Liver (tissue), 9 donors: ENCODE data around the gene EEF1G. TPM values are rescaled to one million over a fixed set of nuclear protein-coding genes. Genes with fewer than 3 reads are reported as not detected.

ENCODE experiments used
- DNase-seq: peaks from one replicate; pipeline ENCODE4 v3.0.0-alpha.2; 2017; ENCODE audit warnings: low spot score
- H3K27ac ChIP-seq, 2 donors: one replicate each; pipeline ENCODE4 v1.7.0; 2013; ENCODE audit warnings: inconsistent platforms in 2 of 2, low read length in 2 of 2, control low read depth in 1 of 2, low read depth in 1 of 2, mild to moderate bottlenecking in 1 of 2
- H3K27me3 ChIP-seq, 4 donors: one replicate each; pipeline versions ENCODE4 v1.6.1 to v1.7.0; 2013; ENCODE audit warnings: low read length in 3 of 4, inconsistent platforms in 1 of 4, mild to moderate bottlenecking in 1 of 4, moderate library complexity in 1 of 4; ENCODE audit not compliant: control insufficient read depth in 4 of 4, insufficient read depth in 4 of 4
- H3K36me3 ChIP-seq, 4 donors: one replicate each; pipeline versions ENCODE4 v1.6.1 to v1.7.0; 2013; ENCODE audit warnings: low read length in 3 of 4, mild to moderate bottlenecking in 3 of 4, low read depth in 1 of 4, moderate library complexity in 1 of 4; ENCODE audit not compliant: control insufficient read depth in 4 of 4, insufficient read depth in 3 of 4
- H3K4me1 ChIP-seq, 4 donors: one replicate each; pipeline versions ENCODE4 v1.6.1 to v1.7.0; 2013; ENCODE audit warnings: low read length in 3 of 4, mild to moderate bottlenecking in 3 of 4, moderate library complexity in 1 of 4; ENCODE audit not compliant: control insufficient read depth in 4 of 4, insufficient read depth in 4 of 4
- H3K4me3 ChIP-seq, 3 donors: one replicate each; pipeline versions ENCODE4 v1.6.1 to v1.7.0; 2013; ENCODE audit warnings: low read length in 3 of 3, control low read depth in 1 of 3, low read depth in 1 of 3, mild to moderate bottlenecking in 1 of 3
- H3K9ac ChIP-seq, 2 donors: one replicate each; pipeline ENCODE4 v1.7.0; 2013; ENCODE audit warnings: low read length in 2 of 2, mild to moderate bottlenecking in 2 of 2, moderate library complexity in 2 of 2, control low read depth in 1 of 2, low read depth in 1 of 2
- H3K9me3 ChIP-seq, 4 donors: one replicate each; pipeline versions ENCODE4 v1.6.1 to v1.7.0; 2013; ENCODE audit warnings: low read length in 3 of 4; ENCODE audit not compliant: control insufficient read depth in 4 of 4
- ATF3 ChIP-seq: IDR thresholded peaks from 2 replicates; pipeline ENCODE4 v1.6.1; 2016; ENCODE audit warnings: antibody characterized with exemption
- CTCF ChIP-seq: fragments of 150-350 bp; IDR thresholded peaks from 2 replicates; pipeline ENCODE4 v1.5.1; 2017; ENCODE audit warnings: improper control_type of control experiment, low read depth, low read length; ENCODE audit not compliant: missing input control
- EGR1 ChIP-seq, 2 donors: IDR thresholded peaks; 2 replicates each; pipeline ENCODE4 v1.6.1; 2016 to 2018; ENCODE audit warnings: antibody characterized with exemption in 2 of 2, low read depth in 2 of 2
- FOXA1 ChIP-seq: IDR thresholded peaks from 2 replicates; pipeline ENCODE4 v1.6.1; 2016; ENCODE audit warnings: antibody characterized with exemption
- FOXA2 ChIP-seq: IDR thresholded peaks from 2 replicates; pipeline ENCODE4 v1.6.1; 2016; ENCODE audit warnings: antibody characterized with exemption
- GABPA ChIP-seq, 2 donors: IDR thresholded peaks in 1 of 2; conservative IDR thresholded peaks in 1 of 2; 2 replicates each; pipeline ENCODE4 v1.6.1; 2016; ENCODE audit warnings: antibody characterized with exemption in 2 of 2, mild to moderate bottlenecking in 1 of 2, moderate library complexity in 1 of 2
- HNF4A ChIP-seq, 2 donors: conservative IDR thresholded peaks; 2 replicates each; pipeline ENCODE4 v1.6.1; 2016; ENCODE audit warnings: antibody characterized with exemption in 2 of 2, mild to moderate bottlenecking in 2 of 2
- HNF4G ChIP-seq: IDR thresholded peaks from 2 replicates; pipeline ENCODE4 v1.6.1; 2016; ENCODE audit warnings: antibody characterized with exemption
- JUND ChIP-seq, 2 donors: IDR thresholded peaks; 2 replicates each; pipeline ENCODE4 v1.6.1; 2016; ENCODE audit warnings: antibody characterized with exemption in 2 of 2
- MAX ChIP-seq: IDR thresholded peaks from 2 replicates; pipeline ENCODE4 v1.6.1; 2016; ENCODE audit warnings: antibody characterized with exemption
- NR2F2 ChIP-seq: IDR thresholded peaks from 2 replicates; pipeline ENCODE4 v1.6.1; 2016; ENCODE audit warnings: antibody characterized with exemption
- RAD21 ChIP-seq, 2 donors: IDR thresholded peaks; 2 replicates each; pipeline ENCODE4 v1.6.1; 2016; ENCODE audit warnings: antibody characterized with exemption in 2 of 2, mild to moderate bottlenecking in 2 of 2
- REST ChIP-seq: IDR thresholded peaks from 2 replicates; pipeline ENCODE4 v1.6.1; 2016; ENCODE audit warnings: antibody characterized with exemption, mild to moderate bottlenecking
- RXRA ChIP-seq, 2 donors: IDR thresholded peaks; 2 replicates each; pipeline ENCODE4 v1.6.1; 2017 to 2018; ENCODE audit warnings: antibody characterized with exemption in 2 of 2, mild to moderate bottlenecking in 1 of 2
- SP1 ChIP-seq: IDR thresholded peaks from 2 replicates; pipeline ENCODE4 v1.6.1; 2018; ENCODE audit warnings: antibody characterized with exemption, mild to moderate bottlenecking
- TAF1 ChIP-seq: conservative IDR thresholded peaks from 2 replicates; pipeline ENCODE4 v1.6.1; 2016; ENCODE audit warnings: antibody characterized with exemption, mild to moderate bottlenecking
- YY1 ChIP-seq: IDR thresholded peaks from 2 replicates; pipeline ENCODE4 v1.6.1; 2016; ENCODE audit warnings: antibody characterized with exemption, mild to moderate bottlenecking
- ZBTB33 ChIP-seq: IDR thresholded peaks from 2 replicates; pipeline ENCODE4 v1.6.1; 2016; ENCODE audit warnings: antibody characterized with exemption
- WGBS: extraction: QIAGEN DNeasy Blood & Tissue Kit; methylation state at CpG from one replicate; pipeline ENCODE4 v1.1.7; 2013; 5-methylcytosine and 5-hydroxymethylcytosine counted together
- polyA plus RNA-seq, 2 donors: library from polyadenylated mRNA; stranded (reverse) in 1 of 2; unstranded in 1 of 2; fragments of 200-250 nt in 1 of 2; fragments of >200 nt in 1 of 2; fragmentation: Nextera tagmentation in 1 of 2; extraction: Ambion mirVana in 1 of 2; gene quantifications; one replicate each; pipeline versions ENCODE4 v1.2.1 to v1.2.3, GENCODE V29; 2013 to 2015
- total RNA-seq, 2 donors: library from RNA; depleted of rRNA; stranded (reverse); fragments of >200 nt; gene quantifications; one replicate each; pipeline ENCODE4 v1.2.3, GENCODE V29; 2014
- donor health status: healthy.
- donor health status: healthy.
- donor health status: healthy.
- donor health status: healthy.
- donor health status: healthy.

The EEF1G gene
- total and polyA plus RNA-seq, 4 donors: 251 to 640 (median 469) TPM

- H3K9me3 ChIP-seq: no peaks in the 10 kb centered on the region
- peaks cover 8 to 24% (median 17%) of the 10 kb centered on the region in 4 donors for H3K4me1 ChIP-seq
- H3K4me3 ChIP-seq: no peak overlapping the region
- WGBS: 59% methylated on average over 7 of the region's 7 CpGs
- H3K27me3 ChIP-seq: no peaks in the 10 kb centered on the region
- DNase-seq: peak; percentile 83
- H3K36me3 ChIP-seq: peaks cover 14 to 44% (median 36%) of the 10 kb centered on the region in 4 donors
- H3K9ac ChIP-seq: no peak overlapping the region
- TF ChIP-seq RAD21 (IDR thresholded peaks at IDR 0.05) (peak in 1 of 2 donors; percentile 17), TAF1 (no peak), REST (no peak), SP1 (peak; percentile 81), GABPA (IDR thresholded peaks at IDR 0.05 in 1 of 2, conservative IDR thresholded peaks at IDR 0.05 in 1 of 2) (peak; percentile 30 to 67), CTCF (no peak), FOXA2 (no peak), NR2F2 (peak; percentile 69), JUND (IDR thresholded peaks at IDR 0.05) (no peak), MAX (no peak), ATF3 (no peak), YY1 (no peak), ZBTB33 (no peak), EGR1 (IDR thresholded peaks at IDR 0.05; ENCODE audit: low read depth in 2 of 2) (no peak), HNF4A (conservative IDR thresholded peaks at IDR 0.05) (no peak), FOXA1 (no peak), RXRA (IDR thresholded peaks at IDR 0.05) (peak in 1 of 2 donors; percentile 18), HNF4G (no peak)
- H3K27ac ChIP-seq: peak overlapping the region in 1 of 2 donors; percentile 28
These were observed 25.5 kb upstream of the EEF1G start for GRCh38 chr11:62599069-62599696.
